Measurements from ENCODE around the gene DSTYK.

Gene DSTYK

GRCh38 chr1:205211169-205211838 is at the start of gene DSTYK:
Gene DSTYK (minus strand): TSS chr1:205211702. CDS start chr1:205211535, 167 bp downstream.
- peak; percentile 92 for DNase-seq

- no peak for DNase-seq
Observed at GRCh38 chr1:205259998-205260397, 48.5 kb upstream of the DSTYK start.

DNA sequence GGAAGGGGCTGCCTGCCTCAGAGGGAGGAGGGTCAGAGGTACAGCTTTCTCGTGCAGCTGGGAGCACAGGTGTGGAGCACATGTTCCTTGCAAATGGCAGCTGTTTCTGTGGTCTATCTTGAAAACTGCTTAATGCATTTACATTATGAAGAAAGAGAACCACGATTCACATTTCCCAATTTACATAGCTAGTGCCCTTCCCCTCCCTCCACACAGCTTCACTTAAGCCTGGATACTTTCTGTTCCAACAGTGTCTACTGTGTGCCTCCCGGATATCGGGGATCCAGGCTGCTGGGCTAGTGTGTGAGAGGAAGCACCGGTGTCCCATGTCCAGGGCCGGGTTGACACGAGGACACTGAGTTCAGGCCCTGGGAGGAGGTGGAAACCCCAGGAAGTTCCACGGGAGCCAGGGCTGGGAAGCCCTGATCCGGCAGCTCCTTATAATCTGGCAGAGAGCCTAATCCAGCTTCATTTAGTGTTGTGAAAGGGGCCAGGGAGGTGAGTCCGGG is 47.9 kb upstream of the DSTYK start:
- no peak for DNase-seq

- DNase-seq, result no peak
Observed at GRCh38 chr1:205258719-205259118, 47.2 kb upstream of the DSTYK start.

DNA sequence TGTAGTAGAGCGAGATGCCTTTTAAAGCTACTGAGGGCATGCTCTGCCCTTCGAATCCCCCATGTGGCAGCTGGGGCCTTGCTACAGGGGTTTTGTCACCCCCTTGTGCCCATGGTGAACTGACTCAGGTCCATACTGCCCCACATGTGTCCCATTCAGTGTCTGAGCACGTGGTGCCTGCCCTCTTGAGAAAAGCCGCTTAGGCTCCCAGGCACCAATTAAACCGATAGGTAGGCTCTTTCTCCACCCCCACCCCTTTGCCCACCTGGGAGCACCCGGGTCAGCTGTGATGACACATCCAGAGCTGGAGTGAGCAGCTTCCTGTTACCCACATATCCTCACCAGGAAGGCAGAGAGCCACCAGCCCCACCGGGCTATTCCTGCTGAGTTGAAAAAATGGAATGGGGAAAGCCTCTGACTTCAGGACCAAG is 46.8 kb upstream of the DSTYK start:
- DNase-seq, result no peak

DNA sequence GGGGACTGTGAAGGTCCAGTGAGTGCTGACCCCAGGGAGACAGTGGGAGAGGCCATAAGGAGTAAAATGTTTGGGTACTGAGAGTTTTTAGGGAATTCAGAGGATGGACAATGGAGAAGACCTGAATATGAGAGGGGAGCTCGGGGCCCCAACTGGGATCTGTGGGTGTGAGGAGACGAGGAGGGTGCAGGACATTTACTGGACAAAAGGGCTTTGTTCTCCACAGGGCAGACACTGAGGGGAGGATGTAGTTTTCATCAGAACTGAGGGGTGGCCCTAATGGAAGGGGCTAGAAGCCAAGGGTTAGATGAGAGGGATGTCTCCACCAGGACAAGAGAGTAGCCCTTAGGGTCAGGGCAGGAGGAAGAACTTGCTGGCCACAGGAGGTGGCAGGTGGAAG is 46.2 kb upstream of the DSTYK start:
- no peak for DNase-seq

DNA sequence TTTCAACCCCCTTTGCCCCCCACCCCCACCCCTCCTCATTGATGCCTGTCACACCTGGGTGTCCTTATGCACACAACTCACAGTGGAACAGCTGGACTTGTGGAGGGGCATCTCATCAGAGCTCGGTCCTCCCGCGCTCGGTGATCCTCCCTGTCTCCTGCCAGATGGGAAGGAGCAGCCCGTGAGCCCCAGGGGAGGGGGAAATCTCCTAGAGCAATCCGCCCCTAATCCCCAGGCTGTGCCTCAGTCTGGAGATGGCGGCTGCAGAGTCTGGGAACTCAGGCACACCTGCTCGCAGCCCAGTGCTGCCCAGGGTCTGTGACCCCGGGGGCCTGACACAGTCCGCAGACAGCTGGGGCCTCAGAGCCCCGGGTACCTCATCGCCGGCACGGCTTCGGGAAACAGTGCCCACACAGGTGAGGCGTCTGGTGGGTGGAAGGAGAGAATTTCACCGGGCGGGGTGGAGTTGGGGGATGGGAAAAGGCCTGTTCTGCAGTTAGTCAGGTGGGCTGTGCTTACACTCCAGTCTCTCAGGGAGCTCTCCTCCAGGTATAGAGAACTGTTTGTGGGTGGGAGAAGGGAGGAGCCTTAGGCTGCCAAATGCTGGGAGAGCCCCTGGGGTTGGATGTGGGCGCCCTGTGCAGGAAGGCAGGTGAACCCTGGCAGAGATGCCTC is 45.6 kb upstream of the DSTYK start:
- DNase-seq, result no peak

DNA sequence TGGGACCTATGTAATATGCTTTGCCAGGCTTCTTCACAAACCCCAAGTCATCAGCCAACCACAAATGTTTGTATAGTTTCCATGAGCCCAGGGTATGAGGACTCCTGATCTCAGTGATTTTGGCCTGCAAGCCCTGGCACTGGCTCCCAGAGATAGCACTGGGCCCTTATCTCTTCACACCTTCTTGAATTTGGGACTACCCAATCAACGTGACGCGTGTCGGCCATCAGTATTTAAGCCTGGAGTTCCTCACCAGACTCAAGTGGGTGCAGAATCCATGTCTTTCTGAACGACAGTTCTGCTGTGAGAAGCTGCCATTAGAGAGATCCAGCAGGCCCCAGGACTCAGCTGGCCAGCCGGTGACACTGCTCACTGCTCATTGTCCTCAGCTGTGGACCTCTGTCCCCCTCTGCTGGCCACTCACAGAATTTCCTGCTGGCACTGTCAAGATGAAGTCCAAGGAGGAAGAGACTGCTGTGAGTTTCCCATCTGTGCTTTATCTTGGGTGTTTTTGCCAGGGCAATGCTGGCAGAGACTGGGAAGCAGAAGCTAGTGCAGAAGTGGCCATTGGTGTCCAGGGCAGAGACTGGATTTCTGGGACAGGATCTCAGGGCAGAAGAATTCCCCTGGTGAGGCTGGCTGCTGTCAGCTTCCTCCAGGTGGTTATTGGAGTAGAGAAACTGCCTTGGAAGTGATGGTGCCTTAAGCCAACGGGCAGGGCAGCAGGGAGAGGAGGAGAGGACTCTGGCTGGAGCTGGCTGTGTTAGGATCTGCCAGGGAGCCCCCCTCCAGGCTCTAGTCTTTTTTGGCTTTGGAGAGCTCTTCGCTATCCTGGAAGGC is 44.7 kb upstream of the DSTYK start:
- peak; percentile 86 for DNase-seq

DNA sequence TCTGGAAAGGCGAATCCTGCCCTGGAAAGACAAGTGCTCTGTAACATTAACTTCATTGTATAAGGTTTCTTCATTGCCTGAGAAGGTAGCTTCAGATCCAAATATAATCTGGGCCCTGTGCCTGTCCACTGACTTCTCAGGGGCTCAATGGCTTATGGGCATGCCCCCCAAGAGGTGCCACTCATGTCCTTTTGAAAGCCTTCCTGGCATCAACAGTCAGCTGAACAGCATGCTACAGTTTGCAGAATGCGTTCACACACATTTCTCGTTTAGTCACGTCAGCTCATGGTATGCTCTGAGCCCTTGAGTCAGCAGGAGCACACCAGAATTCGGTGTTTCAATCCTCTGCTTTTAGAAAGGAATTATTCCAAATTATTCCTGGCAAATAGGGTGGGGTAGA is 40.1 kb upstream of the DSTYK start:
- no peak for DNase-seq

GRCh38 chr1:205250699-205251098 is 39.2 kb upstream of the DSTYK start:
- DNase-seq, result no peak

DNA sequence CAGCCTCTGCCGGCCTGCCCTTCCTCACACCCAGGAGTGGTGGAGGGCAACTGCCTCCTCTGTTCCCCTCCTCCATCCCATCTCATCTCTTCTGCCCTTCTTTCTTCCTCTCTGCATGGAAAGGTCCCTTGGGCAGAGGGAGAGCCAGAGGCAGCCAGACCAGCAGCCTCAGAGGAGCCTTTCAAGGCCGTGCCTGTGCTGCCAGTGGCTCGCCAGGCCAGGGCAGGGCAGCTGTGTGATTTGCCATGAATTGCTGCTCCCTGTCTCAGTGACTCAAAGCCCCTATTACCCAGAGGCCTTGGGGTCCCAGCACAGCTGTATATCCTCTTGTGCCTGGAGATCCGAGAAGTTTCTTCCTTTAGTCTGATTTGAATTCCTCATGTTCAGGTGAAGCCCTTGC is 38.1 kb upstream of the DSTYK start:
- no peak for DNase-seq

DNA sequence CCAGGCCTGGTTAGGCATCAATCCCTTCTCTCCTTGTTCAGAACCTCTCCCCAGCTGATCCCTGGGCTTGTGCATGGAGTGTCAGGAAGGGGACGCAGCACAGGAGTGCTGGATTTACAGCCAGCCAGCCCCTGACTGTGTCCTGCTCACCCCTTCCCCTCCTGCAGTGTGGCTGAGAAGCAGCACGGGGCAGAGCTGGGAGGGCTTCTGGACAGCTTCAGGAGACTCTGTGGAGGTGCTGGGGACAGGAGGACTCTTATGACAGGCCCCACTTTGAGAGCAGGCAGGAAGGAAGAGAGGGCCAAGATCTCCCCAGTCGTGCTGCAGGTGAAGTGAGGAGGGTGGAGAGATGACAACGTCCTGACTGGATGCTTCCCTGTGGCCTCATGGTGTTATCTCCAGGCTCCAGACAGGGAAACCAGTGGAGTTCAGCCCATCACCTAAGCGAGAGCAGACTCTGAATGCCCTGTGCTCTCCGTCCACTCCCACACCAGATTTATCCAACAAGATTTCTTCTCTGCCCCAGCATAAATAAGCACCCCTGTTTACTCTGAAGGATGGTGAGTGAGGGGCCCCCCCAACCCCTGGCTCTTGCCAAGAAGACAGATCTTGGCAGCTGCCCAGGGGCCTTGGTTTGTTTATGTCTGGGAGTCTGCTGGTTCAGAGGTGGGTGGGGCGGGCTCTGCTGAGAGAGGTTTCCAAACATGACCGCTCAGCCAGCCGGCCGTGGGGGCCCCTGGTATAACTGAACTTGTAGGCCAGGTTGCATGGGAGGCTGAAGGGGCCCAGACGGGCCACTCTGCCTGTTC is 37.5 kb upstream of the DSTYK start:
- DNase-seq, result peak; percentile 25

DNA sequence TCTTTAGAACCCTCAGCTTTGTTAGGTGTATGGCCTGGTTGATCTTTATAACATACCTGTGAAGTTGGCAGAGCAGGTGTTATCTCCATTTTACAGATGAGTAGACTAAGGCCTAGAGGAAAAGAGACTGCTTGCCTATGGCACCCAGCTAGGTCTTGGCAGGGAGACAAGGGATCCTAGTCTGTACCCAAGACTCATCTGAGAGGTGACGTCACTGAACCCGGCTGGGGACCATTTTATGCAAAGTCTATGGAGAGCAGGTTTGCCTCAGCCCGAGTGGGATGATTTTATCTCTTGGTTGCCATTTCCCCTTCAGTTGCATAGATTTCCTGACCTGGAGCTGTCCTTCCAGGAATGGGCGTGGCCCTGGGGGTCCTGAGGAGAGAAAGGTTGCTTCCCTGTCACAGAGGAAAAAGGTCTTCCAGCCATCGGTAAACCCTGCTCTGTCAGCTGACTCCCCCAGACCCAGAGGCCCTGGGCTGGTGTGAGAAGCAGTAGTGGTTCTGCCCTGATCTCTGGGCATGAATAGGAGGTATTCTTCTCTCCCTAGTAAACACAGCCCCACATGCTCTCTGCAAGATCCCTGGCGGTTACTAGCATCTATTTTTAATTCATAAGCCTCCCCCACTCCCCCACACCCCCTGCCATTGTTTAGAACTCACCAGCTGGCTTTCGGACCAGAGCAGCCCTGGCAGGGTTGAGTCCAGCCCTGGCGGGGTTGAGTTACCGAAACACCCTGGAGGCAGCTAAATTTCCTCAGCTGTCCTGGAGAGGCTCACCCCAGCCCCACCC is 35.8 kb upstream of the DSTYK start:
- DNase-seq, result no peak

GRCh38 chr1:205246351-205247119 is 35.0 kb upstream of the DSTYK start:
- no peak for DNase-seq

- DNase-seq, result no peak
Observed at GRCh38 chr1:205245096-205245495, 33.6 kb upstream of the DSTYK start.

- no peak for DNase-seq
Observed at GRCh38 chr1:205244384-205244783, 32.9 kb upstream of the DSTYK start.

DNA sequence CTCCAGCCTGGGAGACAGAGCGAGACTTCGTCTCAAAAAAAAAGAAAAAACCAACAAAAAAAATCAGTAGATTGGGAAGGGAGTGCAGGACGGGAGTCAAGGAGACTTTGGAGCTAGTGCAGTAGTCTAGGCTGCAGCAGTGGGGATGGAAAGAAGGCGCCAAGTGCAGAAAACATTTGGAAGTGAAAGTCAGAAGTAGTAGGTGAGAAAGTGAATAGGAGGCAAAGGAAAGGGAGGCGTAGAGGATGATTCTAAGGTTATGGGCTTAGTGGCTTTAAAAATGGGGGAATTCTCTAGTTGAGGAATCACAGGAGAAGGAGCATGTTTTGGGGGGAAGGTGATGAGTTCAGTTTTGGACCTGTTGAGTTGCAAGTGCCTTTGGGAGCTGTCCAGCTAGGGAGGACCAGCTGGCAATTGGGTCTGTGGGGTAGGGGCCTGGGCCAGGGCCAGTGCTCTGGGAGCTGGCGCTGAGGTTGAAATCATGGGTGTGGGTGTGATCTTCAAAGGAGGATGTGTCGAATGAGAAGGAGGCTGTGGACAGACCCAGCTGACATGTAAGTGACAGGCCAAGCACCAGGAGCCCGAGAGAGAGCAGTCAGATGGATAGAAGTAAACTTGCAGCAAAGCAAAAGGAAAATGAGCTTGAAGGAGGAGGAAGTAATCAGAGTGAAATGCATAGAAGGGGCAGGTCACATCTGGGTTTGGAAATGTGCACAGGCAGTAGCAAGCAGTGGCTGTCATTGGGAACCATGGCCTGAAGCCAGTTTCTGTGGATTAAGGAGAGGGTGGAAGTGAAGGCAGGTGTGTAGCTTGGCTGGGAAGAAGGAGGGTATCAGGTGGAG is 32.1 kb upstream of the DSTYK start:
- no peak for DNase-seq

GRCh38 chr1:205241366-205242030 is 30.0 kb upstream of the DSTYK start:
- no peak for DNase-seq

DNA sequence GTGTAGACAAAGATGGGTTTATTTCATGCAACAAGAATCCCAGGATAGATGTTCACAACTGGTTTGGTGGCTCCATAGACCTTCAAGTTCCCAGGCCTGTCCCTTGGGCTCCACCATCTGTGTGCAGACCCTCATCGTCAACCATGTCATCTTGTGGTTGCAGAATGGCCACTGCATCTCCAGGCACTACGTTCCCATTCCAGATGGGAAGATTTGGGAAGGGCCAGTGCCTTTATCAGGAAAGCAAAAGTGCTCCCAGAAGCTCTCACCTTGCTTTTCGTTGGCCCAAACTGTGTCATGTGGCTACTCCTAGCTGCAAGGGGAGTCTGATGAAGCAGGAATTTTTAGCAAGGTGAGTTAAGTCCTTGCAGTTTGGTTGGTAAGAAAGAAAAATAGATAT is 29.1 kb upstream of the DSTYK start:
- no peak for DNase-seq

DNA sequence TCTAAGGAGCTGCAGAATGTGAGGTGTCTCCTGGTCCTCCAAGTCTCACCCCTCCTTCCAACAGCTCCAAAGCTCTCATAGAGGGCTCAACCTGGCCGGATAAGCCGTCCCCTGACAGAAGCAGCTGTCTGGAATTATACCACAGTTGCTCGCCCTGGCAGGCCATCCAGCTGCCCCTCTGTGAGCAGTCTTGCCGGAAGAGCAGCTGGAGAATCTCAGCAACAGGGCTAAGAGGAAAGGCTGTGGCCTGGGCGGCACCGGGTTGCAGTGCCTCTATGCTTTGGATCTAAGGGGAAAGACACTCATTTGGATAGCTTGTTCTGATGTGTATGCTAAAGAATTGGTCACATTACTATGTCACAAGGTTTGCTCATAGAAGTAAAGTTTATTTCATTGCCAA is 28.6 kb upstream of the DSTYK start:
- no peak for DNase-seq

Measured in kidney glomerular epithelial cell (primary cell).